ELF-1 (cell line): ENCODE measurements around the gene FSIP1.

ENCODE experiments used
- DNase-seq: peaks from one replicate; pipeline ENCODE4 v3.0.0-alpha.2; 2016; ENCODE audit warnings: low read depth, low spot score

Gene FSIP1

DNA sequence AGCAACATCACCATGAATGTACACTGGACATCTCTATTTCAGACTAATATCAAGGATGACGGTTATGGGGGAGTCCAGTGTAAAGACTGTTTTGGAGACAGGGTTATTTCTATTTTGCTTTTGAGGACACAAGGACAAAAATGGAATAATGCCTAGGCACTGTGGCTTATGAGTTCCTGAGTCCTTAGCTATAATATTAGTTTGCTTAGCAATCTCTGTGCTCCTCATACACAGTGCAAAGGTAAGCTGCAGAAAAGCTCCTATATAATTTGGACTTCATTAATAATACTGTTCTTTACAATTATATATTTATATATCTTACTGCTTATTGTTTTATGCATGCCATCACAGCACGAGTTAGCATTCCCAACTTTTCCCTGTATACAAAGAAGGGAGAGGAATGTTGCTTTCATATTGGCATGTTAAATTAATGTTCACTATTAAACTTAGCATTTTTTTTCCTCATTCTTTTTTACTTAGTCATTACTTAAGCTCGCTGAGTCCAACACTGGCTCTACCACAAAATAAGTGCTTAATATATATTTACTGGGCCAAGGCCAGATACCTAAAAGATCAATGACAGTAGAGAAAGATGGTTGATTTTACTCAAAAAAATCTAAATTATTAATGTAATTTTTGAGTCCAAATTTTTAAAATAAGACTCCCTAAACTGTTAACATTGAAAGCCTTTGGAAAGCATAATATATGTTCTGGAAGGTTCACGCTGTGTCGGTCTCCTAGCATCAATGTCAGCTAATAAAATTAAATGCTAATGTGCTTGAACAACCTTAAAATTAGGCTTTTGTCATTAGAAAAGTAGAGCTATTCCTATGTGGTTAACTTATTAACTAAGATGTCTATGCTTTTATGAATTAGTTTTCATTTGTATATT is 187.9 kb downstream of the FSIP1 start:
- DNase-seq: no peak

DNA sequence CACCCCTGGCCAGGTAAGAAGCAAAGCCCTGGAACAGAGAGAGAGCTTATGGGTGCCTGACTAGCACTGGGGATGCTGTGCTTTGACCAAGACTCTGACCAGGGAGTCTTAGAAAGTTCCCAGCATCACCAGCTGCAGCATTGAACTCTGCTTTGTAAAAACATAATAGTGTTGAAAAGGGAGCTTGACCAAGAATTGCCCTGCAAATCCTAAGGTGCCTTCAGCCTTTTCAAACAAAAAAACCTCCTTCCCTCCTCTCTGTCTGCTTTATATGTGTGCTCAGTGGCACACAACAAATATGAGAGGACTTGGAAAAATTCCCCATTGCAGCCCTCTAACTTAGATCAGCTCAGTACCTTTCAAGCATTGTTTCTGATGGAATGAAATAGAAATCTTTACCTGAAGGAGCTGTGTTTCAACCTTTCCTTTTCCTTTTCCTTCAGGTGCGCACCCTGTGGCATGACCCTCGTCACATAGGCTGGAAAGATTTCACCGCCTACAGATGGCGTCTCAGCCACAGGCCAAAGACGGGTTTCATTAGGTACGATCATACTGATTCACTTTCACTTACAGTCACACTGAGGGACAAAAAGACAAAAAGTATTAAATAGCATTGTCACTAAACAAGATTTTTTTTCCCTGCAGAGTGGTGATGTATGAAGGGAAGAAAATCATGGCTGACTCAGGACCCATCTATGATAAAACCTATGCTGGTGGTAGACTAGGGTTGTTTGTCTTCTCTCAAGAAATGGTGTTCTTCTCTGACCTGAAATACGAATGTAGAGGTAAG is 188.8 kb downstream of the FSIP1 start:
- no peak for DNase-seq

DNA sequence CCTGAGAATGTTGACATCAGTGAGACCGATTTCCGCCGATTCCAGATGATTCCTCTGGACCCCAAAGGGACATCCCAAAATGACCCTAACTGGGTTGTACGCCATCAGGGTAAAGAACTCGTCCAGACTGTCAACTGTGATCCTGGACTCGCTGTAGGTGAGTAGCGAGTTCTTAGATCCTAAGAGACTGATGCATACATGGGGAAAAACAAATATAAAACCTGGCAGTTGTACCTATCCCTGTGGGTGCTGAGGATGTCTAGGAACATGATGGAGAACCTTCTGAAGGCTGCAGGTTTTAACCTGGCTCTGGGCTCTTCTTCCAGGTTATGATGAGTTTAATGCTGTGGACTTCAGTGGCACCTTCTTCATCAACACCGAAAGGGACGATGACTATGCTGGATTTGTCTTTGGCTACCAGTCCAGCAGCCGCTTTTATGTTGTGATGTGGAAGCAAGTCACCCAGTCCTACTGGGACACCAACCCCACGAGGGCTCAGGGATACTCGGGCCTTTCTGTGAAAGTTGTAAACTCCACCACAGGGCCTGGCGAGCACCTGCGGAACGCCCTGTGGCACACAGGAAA is 189.5 kb downstream of the FSIP1 start:
- no peak for DNase-seq

DNA sequence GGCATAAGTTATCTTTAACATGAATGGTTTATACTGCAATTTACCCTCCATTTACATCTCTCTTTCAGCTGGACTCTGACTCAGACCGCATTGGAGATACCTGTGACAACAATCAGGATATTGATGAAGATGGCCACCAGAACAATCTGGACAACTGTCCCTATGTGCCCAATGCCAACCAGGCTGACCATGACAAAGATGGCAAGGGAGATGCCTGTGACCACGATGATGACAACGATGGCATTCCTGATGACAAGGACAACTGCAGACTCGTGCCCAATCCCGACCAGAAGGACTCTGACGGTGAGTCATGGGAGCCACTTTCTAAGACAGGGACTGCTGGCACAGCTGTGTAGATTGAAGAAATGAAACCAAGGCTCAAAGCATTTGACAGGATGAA is 190.1 kb downstream of the FSIP1 start:
- DNase-seq: no peak

GRCh38 chr15:39591896-39592315 is 190.7 kb downstream of the FSIP1 start:
- DNase-seq: no peak

- DNase-seq: no peak
Observed at GRCh38 chr15:39591141-39591895, 191.3 kb downstream of the FSIP1 start.

- DNase-seq: no peak
Observed at GRCh38 chr15:39589815-39590644, 192.6 kb downstream of the FSIP1 start.

DNA sequence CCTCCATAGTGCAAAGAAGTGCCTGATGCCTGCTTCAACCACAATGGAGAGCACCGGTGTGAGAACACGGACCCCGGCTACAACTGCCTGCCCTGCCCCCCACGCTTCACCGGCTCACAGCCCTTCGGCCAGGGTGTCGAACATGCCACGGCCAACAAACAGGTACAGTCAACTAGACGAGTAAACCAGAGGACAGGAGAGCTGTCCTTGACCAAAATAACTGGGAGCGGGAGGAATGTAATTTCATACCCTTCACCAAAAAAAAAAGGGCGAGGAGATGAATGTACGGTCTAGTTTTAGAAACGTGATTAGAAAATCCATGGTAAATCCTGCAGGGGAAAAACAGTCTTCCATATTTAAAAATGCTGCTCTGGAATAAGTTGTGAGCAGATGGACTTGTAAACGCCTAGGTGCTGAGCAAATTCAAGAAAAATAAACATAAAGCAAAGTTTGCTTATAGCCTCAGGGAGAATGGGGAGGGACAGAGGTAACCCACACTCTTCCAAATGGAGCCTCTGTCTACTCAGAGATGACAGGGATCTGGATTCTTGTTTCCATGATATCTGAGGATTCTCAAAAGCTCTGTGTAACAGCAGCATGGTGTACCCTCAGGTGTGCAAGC is 193.3 kb downstream of the FSIP1 start:
- DNase-seq: no peak

- DNase-seq: no peak
Observed at GRCh38 chr15:39588531-39589192, 194.0 kb downstream of the FSIP1 start.

GRCh38 chr15:39587731-39588530 is 194.7 kb downstream of the FSIP1 start:
- DNase-seq: no peak

DNA sequence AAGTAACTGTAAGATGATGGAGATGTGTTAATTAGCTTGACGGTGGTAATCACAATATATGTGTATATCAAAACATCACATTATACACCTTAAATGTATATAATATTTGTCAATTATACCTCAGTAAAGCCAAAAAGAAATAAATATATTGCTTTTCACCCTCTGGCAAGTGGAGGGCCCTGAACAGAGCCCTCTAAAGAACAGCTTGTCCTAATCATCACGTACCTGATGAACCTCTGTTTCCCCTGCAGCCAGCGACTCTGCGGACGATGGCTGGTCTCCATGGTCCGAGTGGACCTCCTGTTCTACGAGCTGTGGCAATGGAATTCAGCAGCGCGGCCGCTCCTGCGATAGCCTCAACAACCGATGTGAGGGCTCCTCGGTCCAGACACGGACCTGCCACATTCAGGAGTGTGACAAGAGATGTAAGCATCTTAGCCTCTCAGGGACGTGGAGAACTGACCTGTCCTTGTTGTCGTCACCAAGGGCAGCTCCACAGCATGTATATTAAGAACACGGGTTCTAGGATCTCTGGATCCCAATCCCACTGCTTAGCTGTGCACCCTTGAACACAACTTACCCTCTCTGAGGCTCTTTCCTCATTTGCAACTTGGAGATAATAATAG is 195.4 kb downstream of the FSIP1 start:
- DNase-seq: no peak

- no peak for DNase-seq
Observed at GRCh38 chr15:39586387-39587095, 196.1 kb downstream of the FSIP1 start.

- no peak for DNase-seq
Observed at GRCh38 chr15:39585871-39586301, 196.8 kb downstream of the FSIP1 start.

DNA sequence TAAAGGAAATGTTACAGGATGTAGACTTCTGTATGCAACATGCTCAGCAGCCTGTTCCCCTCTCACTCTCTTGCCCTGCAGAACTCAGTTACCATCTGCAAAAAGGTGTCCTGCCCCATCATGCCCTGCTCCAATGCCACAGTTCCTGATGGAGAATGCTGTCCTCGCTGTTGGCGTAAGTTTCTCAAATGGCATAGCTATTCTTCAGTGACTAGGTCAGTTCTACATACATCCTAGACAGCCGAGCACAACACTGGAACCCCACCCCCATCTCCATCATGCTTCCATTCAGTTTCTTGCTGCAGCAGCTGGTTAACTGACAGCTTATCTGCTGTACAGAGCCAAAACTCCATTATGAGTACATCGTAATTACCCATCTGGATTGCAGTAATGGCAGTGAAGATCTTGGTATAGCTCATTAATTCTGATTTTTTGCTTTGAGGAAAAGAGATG is 197.2 kb downstream of the FSIP1 start:
- DNase-seq: no peak

DNA sequence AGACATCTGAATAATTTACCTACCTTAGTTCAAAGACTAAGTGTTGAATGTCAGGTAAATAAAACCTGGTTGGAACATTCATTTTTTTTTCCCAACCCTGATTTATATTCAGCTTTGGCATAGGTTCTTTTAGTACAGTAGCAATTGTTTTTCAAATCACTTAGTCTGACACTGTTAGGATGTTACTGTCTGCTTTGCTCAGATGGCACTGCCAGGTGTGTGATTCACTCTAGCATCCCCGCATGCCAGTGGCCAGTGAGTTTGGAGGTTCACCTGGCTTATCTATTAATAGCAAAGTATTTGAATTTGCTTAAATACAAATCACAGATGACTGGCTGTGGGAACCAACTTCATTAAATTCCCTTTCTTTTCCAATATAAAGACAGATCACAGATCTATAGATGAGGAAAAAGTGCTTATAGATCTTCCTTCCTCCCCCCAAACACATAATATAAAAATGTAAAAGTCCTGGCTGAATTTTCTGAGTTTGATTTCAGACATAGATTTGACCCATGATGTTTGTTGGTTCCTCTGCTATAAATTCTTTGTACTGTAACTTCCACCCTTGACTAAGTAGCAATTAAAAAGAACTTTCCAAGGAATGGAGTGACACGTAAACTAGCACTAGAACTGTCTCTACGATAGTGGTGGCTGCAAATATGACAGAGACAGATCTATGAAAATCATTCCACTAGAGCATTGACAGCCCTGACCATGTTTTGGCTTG is 197.8 kb downstream of the FSIP1 start:
- no peak for DNase-seq

DNA sequence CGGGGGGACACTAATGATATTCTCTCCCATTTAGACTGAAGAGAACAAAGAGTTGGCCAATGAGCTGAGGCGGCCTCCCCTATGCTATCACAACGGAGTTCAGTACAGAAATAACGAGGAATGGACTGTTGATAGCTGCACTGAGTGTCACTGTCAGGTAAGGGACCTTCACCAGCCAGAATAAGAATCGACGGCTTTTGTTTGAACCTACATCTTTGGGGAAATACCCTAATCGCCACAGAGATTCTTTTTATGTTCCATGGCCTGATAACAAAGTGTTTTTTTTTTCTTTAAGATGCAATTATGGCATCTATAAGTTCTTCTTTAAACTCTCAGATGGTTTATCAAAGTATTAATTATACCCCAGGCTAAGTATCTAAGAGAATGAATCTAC is 198.4 kb downstream of the FSIP1 start:
- no peak for DNase-seq
